Measurements from ENCODE around the gene ATP6V1G3.

DNA sequence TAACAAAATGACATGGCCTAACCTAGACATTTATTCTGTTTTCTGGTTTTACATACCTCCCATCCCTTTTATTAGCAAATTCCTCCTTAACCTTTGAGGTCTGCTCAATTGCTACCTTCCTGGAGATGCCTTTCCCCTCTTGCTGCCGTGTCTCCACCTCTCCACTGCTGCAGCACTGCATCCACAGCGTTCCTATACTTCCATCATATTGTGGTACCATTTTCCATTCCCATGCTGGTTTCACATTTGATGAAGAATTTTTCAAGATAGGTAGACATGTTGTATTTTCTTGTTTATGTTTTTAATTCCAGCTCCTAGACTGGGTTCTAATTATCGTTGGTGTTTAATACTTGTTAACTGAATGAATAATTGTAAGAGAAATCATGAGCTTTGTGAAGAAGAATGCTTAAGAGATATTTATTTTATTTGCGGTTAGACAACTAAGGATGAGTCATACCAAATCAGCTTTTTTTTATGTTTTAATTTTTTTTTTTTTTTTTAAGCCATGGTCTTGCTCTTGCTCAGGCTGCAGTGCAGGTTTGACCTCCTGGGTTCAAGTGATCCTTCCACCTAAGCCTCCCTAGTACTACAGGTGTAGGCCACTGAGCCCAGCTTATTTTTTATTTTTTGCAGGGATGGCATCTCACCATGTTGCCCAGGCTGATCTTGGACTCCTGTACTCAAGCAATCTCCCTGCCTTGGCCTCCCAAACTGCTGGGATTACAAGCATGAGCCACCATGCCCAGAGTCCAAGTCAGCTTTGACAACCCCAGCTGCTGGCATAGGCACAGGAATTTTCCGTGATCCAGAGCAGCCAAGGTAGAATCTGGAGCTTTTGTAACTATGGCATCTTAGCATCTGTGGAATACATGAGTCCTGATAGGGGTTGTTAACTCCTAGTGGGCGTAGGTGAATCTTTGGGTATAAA is 44.0 kb downstream of the ATP6V1G3 start:
- no peak for TF ChIP-seq CTCF (IDR thresholded peaks at IDR 0.05)
- no peak for TF ChIP-seq EZH2phosphoT487 (IDR thresholded peaks at IDR 0.05)
